Measurements from ENCODE around the gene AMFR. TPM values are rescaled to one million over a fixed set of nuclear protein-coding genes. Genes with fewer than 3 reads are reported as not detected.

The AMFR gene
- total RNA-seq, 2 donors from 2014 or later: 29.7 to 32.3 TPM

- peak overlapping the region in 1 of 2 donors; percentile 96 for H3K27ac Mint-ChIP-seq
Measured at GRCh38 chr16:56325956-56326355, 99.4 kb downstream of the AMFR start.

DNA sequence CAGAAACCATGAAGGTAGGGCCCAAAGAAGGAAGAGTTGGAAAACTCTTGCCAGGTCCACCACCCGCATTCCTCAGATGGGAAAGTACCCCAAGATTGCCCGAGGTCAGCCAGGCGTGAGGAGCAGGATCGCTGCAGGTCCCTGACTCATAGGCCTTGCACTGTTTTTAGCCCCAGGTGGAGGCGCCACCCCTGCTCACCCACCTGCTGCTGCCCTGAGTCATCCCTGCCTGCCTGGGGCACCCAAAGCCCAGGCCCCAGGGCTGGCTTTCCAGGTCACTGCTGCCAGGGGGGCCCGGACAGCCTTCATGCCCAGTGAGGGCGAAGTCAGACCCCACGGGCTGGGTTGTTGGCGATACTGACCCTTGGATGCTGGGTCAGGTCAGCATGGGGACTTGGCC is 100.9 kb downstream of the AMFR start:
- no peak overlapping the region for H3K27ac Mint-ChIP-seq
- no peak for ATAC-seq
- H3K36me3 Mint-ChIP-seq: no peaks in the 10 kb centered on the region
- H3K9me3 Mint-ChIP-seq: no peaks in the 10 kb centered on the region
- DNase-seq (ENCODE audit: low spot score in 2 of 2): no peak

More at GRCh38 chr16:56325956-56326355, 99.4 kb downstream of the AMFR start:
- DNase-seq (ENCODE audit: low spot score in 2 of 2): no peak
- H3K9me3 Mint-ChIP-seq: no peaks in the 10 kb centered on the region
- no peaks in the 10 kb centered on the region for H3K36me3 Mint-ChIP-seq
- no peak for ATAC-seq

DNA sequence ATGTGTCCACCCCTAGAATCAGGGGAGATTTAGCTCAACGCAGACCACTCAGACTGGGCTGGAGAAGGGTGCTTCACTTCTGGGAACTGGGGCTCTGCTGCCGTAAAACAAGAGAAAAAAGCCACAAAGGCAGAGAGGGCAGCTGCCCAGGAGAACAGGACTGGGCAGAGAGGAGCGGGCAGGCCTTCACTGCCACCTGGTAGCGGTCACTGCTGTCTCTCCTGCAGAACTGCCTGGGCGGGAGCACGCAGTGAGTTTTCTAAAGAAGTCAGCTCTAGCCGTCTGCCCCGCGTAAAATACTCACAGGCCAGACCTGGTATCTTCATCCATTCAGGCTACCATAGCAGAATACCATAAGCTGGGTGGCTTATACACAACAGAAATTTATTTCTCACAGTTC is 103.8 kb downstream of the AMFR start:
- DNase-seq (ENCODE audit: low spot score in 2 of 2) (no peak), ATAC-seq (no peak)
- H3K36me3 Mint-ChIP-seq: no peaks in the 10 kb centered on the region
- H3K27ac Mint-ChIP-seq: no peak overlapping the region
- H3K9me3 Mint-ChIP-seq: no peaks in the 10 kb centered on the region

- Mint-ChIP-seq H3K27ac (peak overlapping the region in 1 of 2 donors; percentile 78), H3K36me3 (no peaks in the 10 kb centered on the region), H3K9me3 (no peaks in the 10 kb centered on the region)
- DNase-seq (ENCODE audit: low spot score in 2 of 2) (no peak), ATAC-seq (no peak)
Measured at GRCh38 chr16:56320811-56321558, 104.4 kb downstream of the AMFR start.

GRCh38 chr16:56320056-56320455 is 105.3 kb downstream of the AMFR start:
- DNase-seq (ENCODE audit: low spot score in 2 of 2) (no peak), ATAC-seq (no peak)
- Mint-ChIP-seq H3K9me3 (no peaks in the 10 kb centered on the region), H3K36me3 (no peaks in the 10 kb centered on the region), H3K27ac (no peak overlapping the region)

DNA sequence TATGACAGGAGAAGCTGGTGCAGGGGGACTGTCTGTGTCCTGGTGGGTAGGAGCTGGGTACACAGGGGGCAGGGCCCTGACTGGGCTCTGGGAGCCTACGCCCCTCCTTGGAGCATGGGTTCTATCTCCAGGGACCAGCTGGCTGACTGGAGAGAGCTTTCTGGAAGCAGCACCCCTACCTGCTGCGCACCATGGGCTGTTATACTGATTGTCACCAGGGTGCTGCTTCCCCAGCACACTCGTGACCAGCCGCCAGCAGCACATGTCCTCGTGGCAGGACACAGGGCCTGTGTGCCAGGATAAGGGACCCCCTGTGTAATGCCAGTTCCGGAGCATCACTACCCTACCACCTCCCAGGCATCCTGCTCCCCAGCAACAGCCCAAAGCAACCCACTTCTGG is 106.0 kb downstream of the AMFR start:
- Mint-ChIP-seq H3K27ac (no peak overlapping the region), H3K9me3 (no peaks in the 10 kb centered on the region), H3K36me3 (no peaks in the 10 kb centered on the region)
- no peak for ATAC-seq
- DNase-seq (ENCODE audit: low spot score in 2 of 2): no peak

DNA sequence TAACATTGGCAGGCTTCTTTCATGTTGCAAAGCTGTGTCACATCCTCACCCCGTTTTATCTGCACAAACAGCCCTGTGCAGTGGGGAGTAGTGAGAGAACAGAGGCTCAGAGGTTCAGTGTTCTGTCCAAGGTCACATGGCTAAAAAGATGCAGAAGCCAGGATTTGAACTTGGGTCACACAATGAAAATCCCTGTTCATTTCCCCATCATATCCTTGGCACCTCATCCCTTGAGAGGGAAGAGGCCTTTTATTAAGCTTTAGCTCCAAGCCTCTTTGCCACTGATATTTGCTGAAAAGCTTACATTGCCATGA is 106.6 kb downstream of the AMFR start:
- Mint-ChIP-seq H3K36me3 (no peaks in the 10 kb centered on the region), H3K9me3 (no peaks in the 10 kb centered on the region), H3K27ac (no peak overlapping the region)
- ATAC-seq: no peak
- DNase-seq (ENCODE audit: low spot score in 2 of 2): no peak

GRCh38 chr16:56317998-56318826 is 107.1 kb downstream of the AMFR start:
- peak overlapping the region in 1 of 2 donors; percentile 3 for H3K27ac Mint-ChIP-seq
- no peaks in the 10 kb centered on the region for H3K9me3 Mint-ChIP-seq
- peak; percentile 70 to 90 for DNase-seq (ENCODE audit: low spot score in 2 of 2)
- peak; percentile 97 for ATAC-seq
- no peaks in the 10 kb centered on the region for H3K36me3 Mint-ChIP-seq

- Mint-ChIP-seq H3K9me3 (no peaks in the 10 kb centered on the region), H3K36me3 (no peaks in the 10 kb centered on the region), H3K27ac (peak overlapping the region in 1 of 2 donors; percentile 55)
- no peak for DNase-seq (ENCODE audit: low spot score in 2 of 2)
- no peak for ATAC-seq
Measured at GRCh38 chr16:56316545-56316944, 108.8 kb downstream of the AMFR start.

DNA sequence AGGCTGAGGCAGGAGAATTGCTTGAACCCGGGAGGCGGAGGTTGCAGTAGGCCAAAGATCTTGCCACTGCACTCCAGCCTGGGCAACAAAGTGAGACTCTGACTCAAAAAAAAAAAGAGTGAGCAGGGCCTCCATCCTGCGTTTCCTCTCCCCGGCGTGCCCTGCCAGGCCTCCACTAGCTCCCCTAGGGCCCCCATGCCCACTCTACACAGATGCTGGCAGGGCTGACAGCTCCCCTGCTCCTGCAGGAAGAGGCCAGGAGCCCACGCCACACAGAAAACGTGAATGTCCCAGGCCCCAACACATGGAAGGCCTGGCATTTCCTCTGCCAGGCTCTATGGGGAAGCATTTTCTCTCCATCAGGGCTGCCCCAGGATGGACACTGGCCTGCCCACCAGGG is 109.4 kb downstream of the AMFR start:
- ATAC-seq: no peak
- DNase-seq (ENCODE audit: low spot score in 2 of 2): no peak
- no peaks in the 10 kb centered on the region for H3K9me3 Mint-ChIP-seq
- no peak overlapping the region for H3K27ac Mint-ChIP-seq
- H3K36me3 Mint-ChIP-seq: no peaks in the 10 kb centered on the region

- no peak for ATAC-seq
- H3K9me3 Mint-ChIP-seq: peaks cover 0 to 5% of the 10 kb centered on the region in 2 donors
- H3K36me3 Mint-ChIP-seq: no peaks in the 10 kb centered on the region
- DNase-seq (ENCODE audit: low spot score in 2 of 2): no peak
- H3K27ac Mint-ChIP-seq: no peak overlapping the region
Measured at GRCh38 chr16:56314244-56314850, 111.0 kb downstream of the AMFR start.

GRCh38 chr16:56312556-56312955 is 112.8 kb downstream of the AMFR start:
- Mint-ChIP-seq H3K36me3 (no peaks in the 10 kb centered on the region), H3K9me3 (peaks cover 0 to 5% of the 10 kb centered on the region in 2 donors), H3K27ac (no peak overlapping the region)
- ATAC-seq: no peak
- no peak for DNase-seq (ENCODE audit: low spot score in 2 of 2)

GRCh38 chr16:56312028-56312300 is 113.4 kb downstream of the AMFR start:
- no peak for DNase-seq (ENCODE audit: low spot score in 2 of 2)
- Mint-ChIP-seq H3K27ac (no peak overlapping the region), H3K9me3 (peaks cover 0 to 5% of the 10 kb centered on the region in 2 donors), H3K36me3 (no peaks in the 10 kb centered on the region)
- no peak for ATAC-seq

Other genes starting within 250 kb of the AMFR start
- under 1 TPM; 0.25 to 0.37 TPM for gene GNAO1, start 234.1 kb downstream of the AMFR start, total RNA-seq
- gene NUDT21, start 25.8 kb upstream of the AMFR start, total RNA-seq: 100 to 1,000 TPM; 308 to 362 TPM
- 10 to 100 TPM; 45.0 to 50.9 TPM for gene OGFOD1, start 26.0 kb upstream of the AMFR start, total RNA-seq
- gene BBS2, start 94.5 kb upstream of the AMFR start, total RNA-seq: 10 to 100 TPM; 26.2 to 27.1 TPM
- gene MT4, start 139.5 kb upstream of the AMFR start, total RNA-seq: not detected
- gene MT3, start 164.0 kb upstream of the AMFR start, total RNA-seq: 10 to 100 TPM in 1 of 2 donors, 1 to 10 TPM in 1; 1.6 to 50.8 TPM
- gene MT2A, start 183.0 kb upstream of the AMFR start, total RNA-seq: 100 to 1,000 TPM; 165 to 200 TPM
- gene MT1E, start 200.2 kb upstream of the AMFR start, total RNA-seq: 1 to 10 TPM; 1.6 to 8.7 TPM
- gene MT1M, start 207.1 kb upstream of the AMFR start, total RNA-seq: not detected
- gene MT1A, start 213.1 kb upstream of the AMFR start, total RNA-seq: 1 to 10 TPM; 1.0 to 4.9 TPM
- gene MT1B, start 226.3 kb upstream of the AMFR start, total RNA-seq: not detected
- gene MT1F, start 232.4 kb upstream of the AMFR start, total RNA-seq: 10 to 100 TPM in 1 of 2 donors, 1 to 10 TPM in 1; 7.5 to 11.5 TPM
- 1 to 10 TPM in 1 of 2 donors, not detected in 1; 3.4 TPM for gene MT1G, start 242.5 kb upstream of the AMFR start, total RNA-seq
- gene MT1H, start 244.3 kb upstream of the AMFR start, total RNA-seq: not detected